Measurements from ENCODE around the gene DNASE1L3.
"Not testable (repeated sequence)": the region's sequence is repeated elsewhere in the genome, so short reads cannot be mapped to it uniquely, and the experiment has no call there.

The DNASE1L3 gene

GRCh38 chr3:58210761-58211460 lies at the start of gene DNASE1L3:
Gene DNASE1L3, minus strand, starts transcription at chr3:58210972. Its CDS starts 66 bp downstream, at chr3:58210906.
- no peak for DNase-seq

GRCh38 chr3:58260261-58260731 lies 49.5 kb upstream of the DNASE1L3 start:
- no peak for DNase-seq

GRCh38 chr3:58258392-58259055 lies 47.8 kb upstream of the DNASE1L3 start:
- no peak for DNase-seq

- DNase-seq: no peak
Measured at GRCh38 chr3:58256511-58256910, 45.7 kb upstream of the DNASE1L3 start.

- DNase-seq: no peak
Measured at GRCh38 chr3:58256061-58256460, 45.3 kb upstream of the DNASE1L3 start.

- DNase-seq: no peak
Measured at GRCh38 chr3:58254144-58254543, 43.4 kb upstream of the DNASE1L3 start.

GRCh38 chr3:58251631-58252035 lies 40.9 kb upstream of the DNASE1L3 start:
- no peak for DNase-seq

GRCh38 chr3:58250093-58250707 lies 39.4 kb upstream of the DNASE1L3 start:
- DNase-seq: no peak

- DNase-seq: no peak
Measured at GRCh38 chr3:58249358-58250092, 38.8 kb upstream of the DNASE1L3 start.

- no peak for DNase-seq
Measured at GRCh38 chr3:58246148-58247047, 35.6 kb upstream of the DNASE1L3 start.

- DNase-seq: no peak
Measured at GRCh38 chr3:58243976-58244585, 33.3 kb upstream of the DNASE1L3 start.

GRCh38 chr3:58242860-58243259 lies 32.1 kb upstream of the DNASE1L3 start:
- DNase-seq: not testable (repeated sequence)

GRCh38 chr3:58242340-58242739 lies 31.6 kb upstream of the DNASE1L3 start:
- DNase-seq: no peak

GRCh38 chr3:58241306-58242044 lies 30.7 kb upstream of the DNASE1L3 start:
- no peak for DNase-seq

GRCh38 chr3:58238830-58239229 lies 28.1 kb upstream of the DNASE1L3 start:
- DNase-seq: no peak

- DNase-seq: no peak
Measured at GRCh38 chr3:58237941-58238681, 27.3 kb upstream of the DNASE1L3 start.

- DNase-seq: no peak
Measured at GRCh38 chr3:58237238-58237940, 26.6 kb upstream of the DNASE1L3 start, which contains the start of gene ABHD6. Gene ABHD6, plus strand, starts transcription at chr3:58237792. Its CDS starts 18,795 bp downstream, at chr3:58256587.

GRCh38 chr3:58236527-58237237 lies 25.9 kb upstream of the DNASE1L3 start:
- DNase-seq: no peak

GRCh38 chr3:58235970-58236369 lies 25.2 kb upstream of the DNASE1L3 start:
- DNase-seq: no peak

Measured in NCI-H2029 treated with DMSO at 0.1 percent for 48 hours (cell line).